Stimulated activated CD8-positive, alpha-beta memory T cell treated with anti-CD3 and anti-CD28 coated beads, Interleukin-2, amount 100 ng/mL, for 48 hours (primary cell): ENCODE data around the gene CRLF3.
"Not testable (repeated sequence)": the region's sequence is repeated elsewhere in the genome, so short reads cannot be mapped to it uniquely, and the experiment has no call there.

Experiments
- DNase-seq, 2 donors: peaks; one replicate each; pipeline ENCODE4 v3.0.0-alpha.2; 2020; ENCODE audit warnings: low read depth in 2 of 2

CRLF3 gene

DNA sequence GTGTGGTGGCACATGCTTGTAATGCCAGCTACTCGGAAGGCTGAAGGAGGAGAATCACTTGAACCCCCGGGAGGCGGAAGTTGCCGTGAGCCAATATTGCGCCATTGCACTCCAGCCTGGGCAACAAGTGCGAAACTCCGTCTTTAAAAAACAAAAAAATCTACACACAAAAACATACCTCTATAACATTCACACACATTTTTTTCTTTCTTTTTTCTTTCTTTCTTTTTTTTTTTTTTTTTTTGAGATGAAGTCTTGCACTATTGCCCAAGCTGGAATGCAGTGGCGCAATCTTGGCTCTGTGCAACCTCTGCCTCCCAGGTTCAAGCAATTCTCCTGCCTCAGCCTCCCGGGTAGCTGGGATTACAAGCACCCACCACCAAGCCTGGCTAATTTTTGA lies 9.6 kb downstream of the CRLF3 start:
- DNase-seq: not testable (repeated sequence)

DNA sequence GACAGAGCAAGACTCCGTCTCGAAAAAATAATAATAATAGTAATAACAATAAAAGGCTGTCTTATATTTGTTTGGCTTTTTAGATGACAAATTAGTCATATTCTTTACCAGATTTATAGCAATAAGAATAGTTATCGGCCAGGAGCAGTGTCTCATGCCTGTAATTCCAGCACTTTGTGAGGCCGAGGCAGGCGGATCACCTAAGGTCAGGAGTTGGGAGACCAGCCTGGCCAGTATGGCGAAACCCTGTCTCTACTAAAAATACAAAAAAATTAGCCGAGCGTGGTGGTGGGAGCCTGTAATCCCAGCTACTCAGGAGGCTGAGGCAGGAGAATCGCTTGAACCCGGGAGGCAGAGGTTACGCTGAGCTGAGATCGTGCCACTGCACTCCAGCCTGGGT lies 10.3 kb downstream of the CRLF3 start:
- not testable (repeated sequence) for DNase-seq

DNA sequence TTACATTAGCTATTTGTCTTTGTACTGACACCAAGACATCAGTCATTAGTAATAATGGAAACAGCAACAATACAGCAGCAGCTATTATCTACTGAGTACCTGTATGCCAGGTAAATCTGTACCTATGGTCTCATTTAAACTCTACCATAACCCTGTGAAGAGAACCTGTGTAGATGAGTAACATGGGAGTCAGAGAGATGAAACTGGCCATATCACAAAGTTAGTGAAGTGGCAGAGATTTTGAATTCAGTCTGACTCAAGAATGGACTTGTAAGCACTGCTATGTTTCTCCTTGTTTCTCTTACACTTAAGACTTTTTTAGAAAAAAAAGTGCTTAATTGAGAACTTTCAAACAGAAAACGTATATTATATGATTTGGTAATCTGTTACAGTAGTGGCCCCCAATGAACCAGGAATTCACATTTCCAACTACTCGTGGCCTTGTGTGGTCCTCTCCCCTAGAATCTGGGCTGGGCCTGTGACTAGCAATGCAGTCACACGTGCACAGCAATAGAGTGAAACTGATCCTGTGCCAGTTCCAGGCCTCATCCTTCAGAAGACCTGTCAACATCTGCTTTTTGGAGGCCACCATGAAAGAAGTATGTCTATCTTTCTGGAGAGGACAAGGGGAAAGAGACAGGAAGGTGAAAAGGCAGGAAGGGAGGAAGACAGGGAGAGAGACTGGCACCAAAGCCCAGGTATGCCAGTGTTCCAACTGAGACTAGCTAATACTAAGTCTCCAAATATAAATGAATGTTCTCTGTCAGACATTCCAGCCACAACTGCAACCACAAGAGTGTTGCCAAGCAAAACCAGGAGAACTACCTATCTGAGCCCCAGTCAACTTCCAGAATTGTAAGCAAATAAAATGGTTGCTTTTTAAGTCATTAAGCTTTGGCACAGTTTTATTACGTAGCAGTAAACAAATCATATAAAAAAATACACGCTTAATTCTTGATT lies 12.0 kb downstream of the CRLF3 start:
- no peak for DNase-seq

DNA sequence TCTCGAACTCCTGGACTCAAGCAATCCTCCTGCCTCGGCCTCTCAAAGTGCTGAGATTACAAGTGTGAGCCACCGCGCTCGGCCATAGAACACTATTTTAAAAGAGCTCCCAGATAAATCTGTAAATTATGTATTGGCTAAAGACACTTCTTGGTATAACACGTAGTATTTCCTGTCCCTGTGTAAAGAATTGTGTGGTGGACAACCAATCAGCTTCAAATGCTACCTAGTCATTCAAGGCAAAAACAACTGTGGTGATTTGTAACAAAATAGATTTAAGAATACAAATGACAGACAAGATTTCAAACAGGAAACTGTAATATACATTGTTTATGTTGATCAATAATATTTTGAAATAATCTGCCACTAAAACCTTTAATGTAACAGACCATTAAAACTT lies 14.6 kb downstream of the CRLF3 start:
- DNase-seq: no peak

DNA sequence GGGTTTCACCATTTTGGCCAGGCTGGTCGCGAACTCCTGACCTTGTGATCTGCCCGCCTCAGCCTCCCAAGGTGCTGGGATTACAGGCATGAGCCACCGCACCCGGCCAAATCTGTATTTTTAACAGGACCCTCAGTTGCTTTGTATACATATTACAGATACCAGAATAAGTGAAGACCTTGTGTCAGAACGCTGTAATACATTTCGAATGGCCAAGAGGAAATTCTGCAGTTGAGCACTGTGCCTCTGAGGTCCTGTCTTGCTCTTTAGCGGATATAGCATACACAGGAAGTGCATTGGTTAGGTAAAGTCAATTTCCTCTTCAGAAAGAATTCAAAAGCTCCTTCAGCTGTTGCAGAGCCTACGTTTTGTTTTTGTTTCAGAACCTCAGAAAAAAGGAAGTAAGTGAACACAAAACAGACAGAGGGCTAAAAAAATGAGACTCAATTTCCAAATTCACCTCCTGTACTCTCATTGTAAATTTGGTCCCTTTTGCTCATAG lies 15.7 kb downstream of the CRLF3 start:
- no peak for DNase-seq

DNA sequence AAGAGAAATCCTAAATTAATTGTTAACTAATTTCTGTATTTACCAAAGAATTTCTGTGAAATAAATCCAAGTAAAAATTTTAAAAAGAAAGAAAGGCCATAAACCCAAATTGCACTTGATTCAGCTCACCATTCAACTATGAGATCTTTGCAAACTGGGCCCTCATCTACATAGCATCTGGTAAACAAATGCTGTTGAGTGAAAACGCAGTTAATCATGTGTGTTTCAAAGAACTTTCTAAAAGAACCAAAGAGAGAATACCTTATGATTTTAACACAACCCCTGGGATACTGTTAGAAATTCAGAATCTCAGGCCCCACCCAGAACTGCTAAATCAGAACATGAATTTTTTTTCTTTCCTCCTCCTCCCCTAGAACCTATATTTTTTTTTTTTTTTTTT lies 16.6 kb downstream of the CRLF3 start:
- DNase-seq: no peak

DNA sequence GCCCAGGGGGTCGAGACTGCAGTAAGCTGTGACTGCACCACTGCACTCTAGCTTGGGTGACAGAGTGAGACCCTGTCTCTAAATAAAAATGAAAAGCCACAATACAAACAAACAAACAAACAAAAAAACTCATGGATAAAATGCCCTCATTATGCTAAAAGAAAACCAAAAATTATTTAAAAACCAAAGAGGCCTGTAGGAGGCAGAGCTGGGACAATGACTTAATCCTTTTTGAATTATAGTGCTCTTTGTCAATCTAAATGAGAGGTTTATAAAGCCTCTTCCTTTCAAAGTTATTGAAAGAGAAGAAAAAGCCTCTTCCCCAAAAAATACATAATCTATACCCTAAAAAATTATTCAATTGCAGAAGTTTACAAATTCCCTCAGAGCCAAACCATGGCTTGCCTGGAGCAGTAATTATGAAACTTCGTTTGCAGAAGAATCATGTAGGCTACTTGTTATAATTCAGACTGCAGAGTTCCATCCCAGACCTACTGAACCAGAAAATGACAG lies 18.5 kb downstream of the CRLF3 start:
- no peak for DNase-seq

DNA sequence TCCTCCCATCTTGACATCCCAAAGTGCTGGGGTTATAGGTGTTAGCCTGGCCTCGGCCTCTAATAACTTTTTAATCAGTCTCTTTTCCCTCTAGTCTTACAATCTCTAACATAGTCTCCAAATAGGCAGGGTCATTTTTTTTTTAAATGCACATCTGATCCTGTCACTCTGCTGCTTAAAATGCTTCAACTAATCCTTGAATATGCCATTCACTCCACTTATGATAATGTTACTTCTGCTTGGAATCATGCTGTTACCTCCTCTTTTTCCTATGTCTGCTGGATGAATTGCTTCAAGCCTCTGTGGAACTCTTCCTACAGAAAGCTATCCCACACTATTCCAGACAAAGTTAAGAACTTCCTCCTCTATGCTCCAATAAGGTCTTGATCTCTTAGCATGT lies 22.8 kb downstream of the CRLF3 start:
- no peak for DNase-seq

DNA sequence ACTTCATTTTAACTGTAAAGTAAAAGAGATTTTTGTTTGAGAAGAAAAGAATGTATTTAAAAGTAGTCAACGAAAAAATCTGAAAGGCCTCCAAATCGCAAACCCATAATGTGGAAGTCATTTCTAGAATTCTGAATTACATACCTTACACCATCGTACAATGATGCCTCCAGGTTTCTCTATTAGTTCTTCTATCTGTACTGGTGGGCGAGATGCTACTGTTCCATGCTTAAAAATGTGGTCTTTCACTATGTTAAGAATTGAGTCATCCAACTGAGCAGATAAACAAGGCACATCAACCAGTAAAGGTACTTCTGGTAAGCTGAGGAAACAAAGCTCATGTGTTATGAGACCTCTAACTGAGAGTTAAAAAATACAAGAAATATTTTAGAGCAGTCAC lies 28.5 kb downstream of the CRLF3 start:
- no peak for DNase-seq

DNA sequence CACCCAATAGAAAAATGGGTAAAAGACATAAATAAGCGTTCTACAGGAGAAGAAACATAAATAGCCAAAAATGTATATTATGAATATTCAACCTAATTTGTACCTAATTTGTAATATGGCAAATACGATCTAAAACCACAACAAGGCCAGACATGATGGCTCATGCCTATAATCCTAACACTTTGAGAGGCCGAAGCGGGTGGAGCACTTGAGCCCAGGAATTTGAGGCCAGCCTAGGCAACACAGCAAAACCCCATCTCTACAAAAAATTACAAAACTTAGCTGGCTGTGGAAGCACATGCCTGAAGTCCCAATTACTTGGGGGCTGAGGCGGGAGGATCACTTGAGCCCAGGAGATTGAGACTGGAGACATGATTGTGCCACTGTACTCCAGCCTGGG lies 30.1 kb downstream of the CRLF3 start:
- no peak for DNase-seq

DNA sequence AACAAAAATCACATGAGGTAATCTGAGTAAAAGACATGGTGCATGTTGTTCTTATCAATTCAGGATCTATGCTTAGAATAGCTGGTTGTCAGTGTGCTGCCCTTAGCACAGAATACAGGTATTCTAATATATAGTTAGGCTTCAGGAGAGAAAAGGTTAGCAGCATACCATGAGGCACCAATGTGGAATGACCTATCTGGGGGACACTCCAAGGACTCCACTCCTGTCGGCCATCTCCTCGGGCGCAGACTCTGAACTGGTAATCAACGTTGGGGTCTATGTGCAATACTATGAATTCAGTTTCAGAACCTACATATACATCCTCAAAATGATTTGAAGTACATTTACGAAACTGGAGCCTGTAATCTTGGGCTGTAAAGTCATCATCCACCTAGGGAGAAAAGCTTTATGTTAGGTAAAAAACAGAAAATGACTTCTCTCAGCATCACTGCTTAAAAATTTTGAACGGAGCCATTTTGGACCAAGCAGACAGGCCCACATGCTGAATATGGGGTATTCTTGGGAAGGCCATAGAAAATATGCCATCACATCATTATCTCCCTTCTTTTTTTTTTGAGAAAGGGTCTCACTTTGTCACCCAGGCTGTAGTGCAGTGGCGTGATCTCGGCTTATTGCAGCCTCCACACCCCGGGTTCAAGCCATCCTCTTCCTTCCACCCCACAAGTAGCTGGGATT lies 31.1 kb downstream of the CRLF3 start:
- no peak for DNase-seq

DNA sequence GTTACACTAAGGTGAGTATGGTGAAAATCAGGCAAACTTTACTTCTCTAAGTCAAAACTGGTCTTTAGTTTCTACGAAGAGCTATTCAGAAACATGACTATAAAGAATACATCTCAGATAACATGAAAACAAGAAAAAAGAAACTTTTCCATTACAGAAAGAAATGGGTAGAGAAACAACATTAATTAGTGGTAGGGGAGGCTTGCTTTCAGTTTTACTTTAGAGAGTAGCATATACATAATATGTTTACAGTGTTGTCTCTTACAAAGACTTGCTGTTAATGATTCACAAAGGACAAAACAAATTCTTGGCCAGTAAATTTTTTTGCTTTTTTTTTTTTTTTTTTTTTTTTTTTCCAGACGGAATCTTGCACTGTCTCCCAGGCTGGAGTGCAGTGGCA lies 34.2 kb downstream of the CRLF3 start:
- DNase-seq: no peak

DNA sequence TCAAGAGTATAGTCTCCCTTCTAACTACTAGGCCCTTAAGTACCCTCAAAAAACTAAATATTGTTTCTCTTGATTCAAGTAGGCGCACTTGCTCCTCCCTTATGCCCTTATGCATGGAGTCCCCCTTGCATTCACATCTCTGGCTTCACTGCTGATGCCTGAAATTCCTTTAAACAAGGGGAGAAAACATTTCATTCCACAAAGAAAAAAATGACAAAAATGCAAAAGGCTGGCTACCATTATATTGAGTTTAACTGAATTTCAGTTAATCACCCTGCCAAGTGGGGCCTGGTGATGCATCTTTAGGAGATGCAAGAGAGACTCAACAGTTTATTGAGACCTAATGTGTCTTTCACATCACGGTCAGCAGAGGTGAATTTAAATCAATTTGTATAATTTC lies 35.6 kb downstream of the CRLF3 start:
- no peak for DNase-seq

DNA sequence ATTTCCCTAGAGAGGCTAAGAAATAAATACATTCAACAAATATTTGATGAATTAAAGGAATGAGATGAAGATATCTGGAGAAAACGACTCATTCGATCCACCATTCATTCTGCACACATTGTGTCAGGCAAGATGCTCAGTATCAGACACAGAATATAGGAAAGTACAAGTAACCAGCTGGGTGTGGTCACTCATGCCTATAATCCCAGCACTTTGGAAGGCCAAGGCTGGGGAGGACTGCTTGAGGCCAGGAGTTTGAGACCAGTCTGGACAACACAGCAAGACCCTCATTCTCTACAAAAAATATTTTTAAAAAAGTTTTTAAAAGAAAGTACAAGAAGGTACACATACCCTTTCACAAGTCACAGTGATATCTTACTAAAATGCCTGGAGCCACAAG lies 42.3 kb downstream of the CRLF3 start:
- DNase-seq: no peak

DNA sequence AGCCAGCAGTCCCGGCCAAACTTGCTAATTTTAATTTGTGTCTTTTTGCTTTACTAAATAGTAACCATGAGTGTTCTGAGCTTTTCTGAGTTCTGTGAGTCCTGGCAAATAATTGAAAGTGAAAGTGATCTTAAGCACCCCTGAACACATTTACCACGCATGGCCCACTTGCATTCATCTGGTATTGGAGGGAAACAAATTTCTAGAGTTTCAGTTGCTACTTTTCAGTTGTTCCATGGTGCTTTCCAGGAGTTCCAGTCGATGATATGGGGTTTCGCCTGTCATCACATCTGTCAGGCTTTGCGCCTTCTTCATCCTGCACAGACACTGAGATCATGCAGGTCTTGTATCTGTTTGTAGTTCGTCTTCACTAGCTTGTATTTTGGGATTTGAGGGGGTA lies 44.1 kb downstream of the CRLF3 start:
- DNase-seq: no peak

DNA sequence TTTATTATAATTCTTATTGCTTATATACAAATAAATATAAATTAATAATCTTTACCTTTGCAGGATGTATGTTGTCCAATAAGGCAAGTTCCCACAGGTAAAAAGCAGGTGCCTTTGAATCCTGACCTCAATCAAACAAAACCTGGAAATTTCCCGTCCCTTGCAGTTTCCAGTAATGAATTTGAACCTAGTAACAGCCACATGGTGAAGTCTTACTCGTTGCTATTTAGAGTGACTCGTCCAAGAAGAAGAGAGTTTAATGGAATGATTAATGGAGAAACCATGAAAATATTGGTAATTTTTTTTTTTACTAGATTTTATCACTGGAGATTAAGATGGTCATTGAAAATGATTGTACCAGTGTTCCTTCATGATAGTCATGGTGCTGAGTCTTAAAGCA lies 55.7 kb downstream of the CRLF3 start:
- DNase-seq: not testable (repeated sequence)

DNA sequence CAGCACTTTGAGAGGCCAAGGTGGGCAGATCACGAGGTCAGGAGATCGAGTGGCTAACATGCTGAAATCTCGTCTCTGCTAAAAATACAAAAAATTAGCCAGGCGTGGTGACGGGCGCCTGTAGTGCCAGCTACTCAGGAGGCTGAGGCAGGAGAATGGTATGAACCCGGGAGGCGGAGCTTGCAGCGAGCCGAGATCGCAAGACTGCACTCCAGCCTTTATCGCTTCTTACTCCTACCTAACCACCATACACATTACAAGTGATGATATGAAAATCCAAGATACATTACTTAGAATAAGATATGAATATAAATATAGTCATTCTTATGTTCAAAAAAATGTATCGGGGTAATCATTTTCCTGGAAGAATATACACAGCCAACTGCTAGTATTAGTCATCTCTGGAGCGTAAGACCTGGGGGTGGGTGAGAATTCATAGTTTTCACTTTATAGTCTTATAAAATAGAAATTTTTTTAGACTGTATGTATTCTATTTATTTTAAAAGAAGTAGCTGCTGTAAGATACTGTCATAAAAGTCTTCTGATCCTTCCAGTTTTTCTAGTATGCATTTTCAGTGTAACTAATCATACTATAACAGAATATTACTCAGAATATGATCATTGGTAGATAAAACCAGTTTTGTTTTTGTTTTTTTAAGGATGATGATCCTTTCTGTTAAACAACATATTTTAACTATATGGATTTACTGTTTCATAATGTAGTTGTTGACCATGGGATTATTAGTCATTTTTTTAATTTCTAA lies 56.7 kb downstream of the CRLF3 start:
- not testable (repeated sequence) for DNase-seq

DNA sequence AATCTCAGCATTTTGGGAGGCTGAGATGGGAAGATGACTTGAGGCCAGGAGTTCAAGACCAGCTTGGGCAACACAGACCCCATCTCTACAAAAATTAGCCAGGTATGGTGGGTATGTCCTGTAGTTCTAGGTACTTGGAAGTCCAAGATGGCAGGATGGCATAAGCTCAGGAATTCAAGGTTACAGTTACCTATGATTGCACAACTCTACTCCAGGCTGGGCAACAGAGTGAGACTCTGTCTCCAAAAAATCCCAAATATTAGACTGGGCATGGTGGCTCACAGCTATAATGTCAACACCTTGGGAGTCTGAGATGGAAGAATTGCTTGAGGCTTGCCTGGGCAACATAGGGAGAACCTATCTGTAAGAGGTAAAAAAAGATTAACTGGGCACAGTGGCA lies 63.4 kb downstream of the CRLF3 start:
- no peak for DNase-seq

DNA sequence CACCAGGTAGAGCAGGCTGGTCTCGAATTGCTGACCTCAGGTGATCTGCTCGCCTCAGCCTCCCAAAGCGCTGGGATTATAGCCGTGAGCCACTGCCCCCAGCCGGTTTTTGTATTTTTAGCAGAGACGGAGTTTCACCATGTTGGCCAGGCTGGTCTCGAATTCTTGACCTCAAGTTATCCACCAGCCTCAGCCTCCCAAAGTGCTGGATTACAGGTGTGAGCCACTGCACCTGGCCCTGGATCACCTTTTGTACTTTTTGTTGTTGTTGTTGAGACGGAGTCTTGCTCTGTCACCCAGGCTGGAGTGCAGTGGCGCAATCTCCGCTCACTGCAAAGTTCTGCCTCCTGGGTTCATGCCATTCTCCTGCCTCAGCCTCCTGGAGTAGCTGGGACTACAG lies 71.2 kb downstream of the CRLF3 start:
- DNase-seq: not testable (repeated sequence)

DNA sequence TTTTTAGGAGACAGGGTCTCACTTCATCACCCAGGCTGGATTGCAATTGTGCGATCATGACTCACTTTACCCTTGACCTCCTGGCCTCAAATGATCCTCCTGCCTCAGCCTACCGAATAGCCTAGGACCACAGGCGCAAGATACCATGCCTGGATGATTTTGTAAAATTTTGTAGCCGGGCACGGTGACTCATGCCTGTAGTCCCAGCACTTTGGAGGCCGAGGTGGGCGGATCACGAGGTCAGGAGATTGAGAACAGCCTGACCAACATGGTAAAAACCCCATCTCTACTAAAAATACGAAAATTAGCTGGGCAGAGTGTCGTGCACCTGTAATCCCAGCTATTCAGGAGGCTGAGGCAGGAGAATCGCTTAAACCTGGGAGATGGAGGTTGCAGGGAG lies 73.5 kb downstream of the CRLF3 start:
- not testable (repeated sequence) for DNase-seq

DNA sequence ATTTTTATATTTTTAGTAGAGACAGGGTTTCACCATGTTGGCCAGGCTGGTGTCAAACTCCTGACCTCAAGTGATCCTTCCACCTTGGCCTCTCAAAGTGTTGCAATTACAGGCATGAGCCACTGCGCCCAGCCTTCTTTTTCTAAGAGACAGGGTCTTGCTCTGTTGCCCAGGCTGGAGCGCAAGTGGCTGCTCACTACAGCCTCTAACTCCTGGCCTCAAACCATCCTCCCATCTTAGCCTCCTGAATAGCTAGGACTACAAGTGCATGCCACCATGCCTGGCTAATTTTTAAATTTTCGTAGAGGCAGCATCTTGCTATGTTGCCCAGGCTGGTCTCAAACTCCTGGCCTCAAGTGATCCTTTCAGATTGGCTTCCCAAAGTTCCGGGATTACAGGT lies 76.9 kb downstream of the CRLF3 start:
- not testable (repeated sequence) for DNase-seq

DNA sequence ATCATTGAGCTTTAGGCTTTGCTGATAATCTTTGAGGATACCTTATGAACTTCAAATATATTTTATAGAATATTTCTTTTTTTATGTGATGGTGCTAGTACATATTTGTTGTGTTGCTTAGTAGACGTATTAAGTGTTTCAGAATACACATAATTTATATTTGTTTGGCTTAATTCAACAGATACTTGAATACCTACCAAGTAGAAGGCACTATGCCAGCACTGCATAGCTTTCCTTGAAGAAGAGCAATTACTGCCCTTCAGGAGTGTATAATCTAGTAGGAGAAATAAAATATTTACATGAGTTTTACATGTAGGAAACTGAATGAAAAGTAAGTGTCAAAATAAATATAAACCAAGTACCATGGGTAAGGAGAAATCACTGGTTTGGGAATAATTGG lies 81.8 kb downstream of the CRLF3 start:
- DNase-seq: not testable (repeated sequence)
